Small intestine (tissue), 7 donors: ENCODE measurements around the gene WNK2. TPM values are rescaled to one million over a fixed set of nuclear protein-coding genes. Genes with fewer than 3 reads are reported as not detected.
"Not testable (repeated sequence)": the region's sequence is repeated elsewhere in the genome, so short reads cannot be mapped to it uniquely, and the experiment has no call there.

Source experiments
- DNase-seq, 2 donors: peaks; one replicate each; pipeline versions ENCODE4 v3.0.0 to v3.0.0-alpha.2; 2013
- FAIRE-seq: peaks from 2 replicates; lab custom pipeline; 2012; peaks lifted over from hg19 to GRCh38; lab: Jason Lieb, UNC
- H3K27ac ChIP-seq, 3 donors: one replicate each; pipeline ENCODE4 v1.5.1; 2013; ENCODE audit warnings: low read length in 2 of 3, mild to moderate bottlenecking in 2 of 3, control low read depth in 1 of 3, inconsistent platforms in 1 of 3, low read depth in 1 of 3, moderate library complexity in 1 of 3
- H3K27me3 ChIP-seq, 3 donors: one replicate each; pipeline ENCODE4 v1.6.1; 2013; ENCODE audit warnings: low read length in 3 of 3, inconsistent platforms in 1 of 3; ENCODE audit not compliant: control insufficient read depth in 3 of 3, insufficient read depth in 3 of 3
- H3K36me3 ChIP-seq, 3 donors: one replicate each; pipeline ENCODE4 v1.6.1; 2013; ENCODE audit warnings: low read length in 3 of 3, inconsistent platforms in 1 of 3, low read depth in 1 of 3, mild to moderate bottlenecking in 1 of 3, moderate library complexity in 1 of 3; ENCODE audit not compliant: control insufficient read depth in 3 of 3, insufficient read depth in 2 of 3
- H3K4me1 ChIP-seq, 3 donors: one replicate each; pipeline ENCODE4 v1.6.1; 2013; ENCODE audit warnings: low read length in 2 of 3, inconsistent platforms in 1 of 3, low read depth in 1 of 3, mild to moderate bottlenecking in 1 of 3, moderate library complexity in 1 of 3; ENCODE audit not compliant: control insufficient read depth in 3 of 3, insufficient read depth in 2 of 3
- H3K4me3 ChIP-seq, 3 donors: one replicate each; pipeline ENCODE4 v1.5.1; 2013; ENCODE audit warnings: low read length in 3 of 3, control low read depth in 1 of 3, inconsistent platforms in 1 of 3, low read depth in 1 of 3, mild to moderate bottlenecking in 1 of 3, moderate library complexity in 1 of 3
- H3K9me3 ChIP-seq, 2 donors: one replicate each; pipeline ENCODE4 v1.6.1; 2013; ENCODE audit warnings: low read depth in 1 of 2, low read length in 1 of 2; ENCODE audit not compliant: control insufficient read depth in 2 of 2, insufficient read depth in 1 of 2
- WGBS, 3 donors: extraction: QIAGEN DNeasy Blood & Tissue Kit; methylation state at CpG; one replicate each; pipeline ENCODE4 v1.1.7; 2013; 5-methylcytosine and 5-hydroxymethylcytosine counted together
- polyA plus RNA-seq, 4 donors: library from polyadenylated mRNA; stranded (reverse) in 3 of 4; unstranded in 1 of 4; fragments of 200-250 nt in 3 of 4; fragments of 120-200 nt in 1 of 4; gene quantifications; one replicate each; pipeline versions ENCODE4 v1.2.1 to v1.2.3, GENCODE V29; 2013
- donor health status: healthy with polysubstance abuse.
- donor health status: control.
- donor health status: control.
- donor health status: Bipolar disorder and iron deficiency.
- donor health status: healthy.

The WNK2 gene
- polyA plus RNA-seq, 4 donors: 13.8 to 101 (median 33.8) TPM

DNA sequence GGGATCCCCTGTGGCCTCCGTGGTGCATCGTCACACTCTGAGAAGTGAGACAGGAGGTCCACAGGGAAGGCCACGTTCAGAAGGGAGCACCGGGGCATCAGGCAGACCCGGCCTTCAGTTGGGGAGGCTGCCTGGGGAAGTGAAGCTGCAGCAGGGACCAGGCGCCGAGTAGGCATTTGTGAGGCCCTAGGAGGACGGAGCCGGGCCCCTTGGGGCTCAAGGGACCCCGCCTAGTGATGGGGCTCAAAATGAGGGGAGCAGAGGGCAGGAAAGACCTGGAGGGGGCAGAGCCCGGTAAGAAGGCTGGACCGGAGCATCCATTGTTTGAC is 182.1 kb downstream of the WNK2 start:
- Histone ChIP-seq H3K27ac (no peak overlapping the region), H3K4me3 (no peak overlapping the region), H3K9me3 (peaks cover 0 to 10% of the 10 kb centered on the region in 2 donors), H3K36me3 (no peaks in the 10 kb centered on the region), H3K4me1 (no peaks in the 10 kb centered on the region), H3K27me3 (peaks cover 0 to 4% (median 2%) of the 10 kb centered on the region in 3 donors)
- FAIRE-seq: no peak
- DNase-seq: no peak
- WGBS, 3 donors: 74 to 83% (median 81%) methylated on average over 12 of the region's 12 CpGs

DNA sequence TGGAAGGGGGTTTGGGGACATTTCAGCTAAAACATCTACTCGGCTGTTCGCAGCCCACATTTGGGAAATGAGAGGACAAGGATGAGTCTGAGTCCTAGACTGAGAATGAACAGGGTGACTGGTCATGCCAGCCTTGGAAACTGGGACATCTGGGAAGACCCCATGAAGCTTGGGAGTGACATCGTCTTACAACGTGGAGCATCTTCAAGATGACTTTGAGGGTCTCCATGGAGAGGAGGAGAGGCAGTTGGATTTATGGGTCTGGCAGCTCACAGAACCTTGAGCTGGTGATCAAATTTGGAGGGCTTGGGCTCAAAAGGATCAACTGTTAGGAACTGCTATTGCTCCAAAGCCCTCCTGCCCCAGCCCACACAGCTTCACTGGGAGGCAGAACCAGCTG is 182.5 kb downstream of the WNK2 start:
- not testable (repeated sequence) for H3K27ac ChIP-seq, H3K4me1 ChIP-seq, H3K9me3 ChIP-seq, FAIRE-seq, H3K27me3 ChIP-seq, DNase-seq, H3K4me3 ChIP-seq, H3K36me3 ChIP-seq
- WGBS, 3 donors: 86 to 96% (median 95%) methylated on average over 4 of the region's 4 CpGs

DNA sequence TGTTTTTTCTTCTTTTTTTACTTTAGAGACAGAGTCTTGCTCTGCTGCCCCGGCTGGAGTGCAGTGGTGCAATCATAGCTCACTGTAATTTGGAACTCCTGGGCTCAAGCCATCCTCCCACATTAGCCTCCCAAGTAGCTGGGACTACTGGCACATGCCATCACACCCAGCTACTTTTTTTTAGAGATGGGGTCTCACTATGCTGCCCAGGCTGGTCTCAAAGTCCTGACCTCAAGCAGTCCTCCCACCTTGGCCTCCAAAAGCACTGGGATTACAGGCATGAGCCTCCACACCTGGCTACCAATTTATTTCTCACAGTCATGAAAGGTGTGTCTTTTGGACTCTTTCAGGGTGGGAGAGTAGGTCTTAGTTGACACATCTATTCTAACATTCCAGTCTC is 184.5 kb downstream of the WNK2 start:
- Histone ChIP-seq H3K27ac (no peak overlapping the region), H3K36me3 (no peaks in the 10 kb centered on the region), H3K9me3 (peaks cover 0 to 4% of the 10 kb centered on the region in 2 donors), H3K27me3 (peaks cover 0 to 4% (median 2%) of the 10 kb centered on the region in 3 donors), H3K4me1 (no peaks in the 10 kb centered on the region), H3K4me3 (no peak overlapping the region)
- WGBS, 3 donors: 86 to 100% (median 95%) methylated on average over 1 of the region's 1 CpG
- no peak for DNase-seq
- FAIRE-seq: no peak

DNA sequence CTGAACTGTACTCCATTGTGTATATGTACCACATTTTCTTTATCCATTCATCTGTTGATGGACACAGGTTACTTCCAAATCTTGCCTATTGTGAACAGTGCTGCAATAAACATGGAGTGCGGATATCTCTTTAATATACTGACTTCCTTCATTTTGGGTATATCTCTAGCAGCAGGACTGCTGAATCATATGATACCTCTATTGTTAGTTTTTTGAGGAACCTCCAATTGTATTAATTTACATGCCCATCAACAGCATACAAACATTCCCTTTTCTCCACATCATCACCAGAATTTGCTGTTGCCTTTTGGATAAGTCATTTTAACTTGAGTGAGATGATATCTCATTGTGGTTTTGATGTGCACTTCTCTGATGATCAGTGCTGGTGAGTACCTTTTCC is 185.7 kb downstream of the WNK2 start:
- Histone ChIP-seq H3K9me3 (no peaks in the 10 kb centered on the region), H3K27ac (no peak overlapping the region), H3K4me3 (no peak overlapping the region), H3K27me3 (no peaks in the 10 kb centered on the region), H3K4me1 (no peaks in the 10 kb centered on the region), H3K36me3 (no peaks in the 10 kb centered on the region)
- FAIRE-seq: no peak
- WGBS, 3 donors: 90 to 97% (median 96%) methylated on average over 1 of the region's 1 CpG
- DNase-seq: no peak

Other genes starting within 250 kb of the WNK2 start
- gene FGD3, start 236.6 kb upstream of the WNK2 start, polyA plus RNA-seq: 10 to 100 TPM in 1 of 4 donors, 1 to 10 TPM in 2, under 1 TPM in 1; 0.67 to 26.1 (median 3.8) TPM
- gene SUSD3, start 125.4 kb upstream of the WNK2 start, polyA plus RNA-seq: 10 to 100 TPM in 1 of 4 donors, 1 to 10 TPM in 2, not detected in 1; 3.7 to 10.1 (median 3.8) TPM
- gene CARD19, start 87.9 kb upstream of the WNK2 start, polyA plus RNA-seq: 10 to 100 TPM; 32.7 to 45.6 (median 42.1) TPM
- gene NINJ1, start 49.9 kb upstream of the WNK2 start, polyA plus RNA-seq: 10 to 100 TPM; 29.4 to 93.2 (median 54.0) TPM